Liver (tissue), 9 donors: ENCODE results near the gene AP2A2. TPM values are rescaled to one million over a fixed set of nuclear protein-coding genes. Genes with fewer than 3 reads are reported as not detected.

ENCODE experiments used
- DNase-seq: peaks from one replicate; pipeline ENCODE4 v3.0.0-alpha.2; 2017; ENCODE audit warnings: low spot score
- H3K27ac ChIP-seq, 2 donors: one replicate each; pipeline ENCODE4 v1.7.0; 2013; ENCODE audit warnings: inconsistent platforms in 2 of 2, low read length in 2 of 2, control low read depth in 1 of 2, low read depth in 1 of 2, mild to moderate bottlenecking in 1 of 2
- H3K27me3 ChIP-seq, 4 donors: one replicate each; pipeline versions ENCODE4 v1.6.1 to v1.7.0; 2013; ENCODE audit warnings: low read length in 3 of 4, inconsistent platforms in 1 of 4, mild to moderate bottlenecking in 1 of 4, moderate library complexity in 1 of 4; ENCODE audit not compliant: control insufficient read depth in 4 of 4, insufficient read depth in 4 of 4
- H3K36me3 ChIP-seq, 4 donors: one replicate each; pipeline versions ENCODE4 v1.6.1 to v1.7.0; 2013; ENCODE audit warnings: low read length in 3 of 4, mild to moderate bottlenecking in 3 of 4, low read depth in 1 of 4, moderate library complexity in 1 of 4; ENCODE audit not compliant: control insufficient read depth in 4 of 4, insufficient read depth in 3 of 4
- H3K4me1 ChIP-seq, 4 donors: one replicate each; pipeline versions ENCODE4 v1.6.1 to v1.7.0; 2013; ENCODE audit warnings: low read length in 3 of 4, mild to moderate bottlenecking in 3 of 4, moderate library complexity in 1 of 4; ENCODE audit not compliant: control insufficient read depth in 4 of 4, insufficient read depth in 4 of 4
- H3K4me3 ChIP-seq, 3 donors: one replicate each; pipeline versions ENCODE4 v1.6.1 to v1.7.0; 2013; ENCODE audit warnings: low read length in 3 of 3, control low read depth in 1 of 3, low read depth in 1 of 3, mild to moderate bottlenecking in 1 of 3
- H3K9ac ChIP-seq, 2 donors: one replicate each; pipeline ENCODE4 v1.7.0; 2013; ENCODE audit warnings: low read length in 2 of 2, mild to moderate bottlenecking in 2 of 2, moderate library complexity in 2 of 2, control low read depth in 1 of 2, low read depth in 1 of 2
- H3K9me3 ChIP-seq, 4 donors: one replicate each; pipeline versions ENCODE4 v1.6.1 to v1.7.0; 2013; ENCODE audit warnings: low read length in 3 of 4; ENCODE audit not compliant: control insufficient read depth in 4 of 4
- ATF3 ChIP-seq: IDR thresholded peaks from 2 replicates; pipeline ENCODE4 v1.6.1; 2016; ENCODE audit warnings: antibody characterized with exemption
- CTCF ChIP-seq: fragments of 150-350 bp; IDR thresholded peaks from 2 replicates; pipeline ENCODE4 v1.5.1; 2017; ENCODE audit warnings: improper control_type of control experiment, low read depth, low read length; ENCODE audit not compliant: missing input control
- EGR1 ChIP-seq, 2 donors: IDR thresholded peaks; 2 replicates each; pipeline ENCODE4 v1.6.1; 2016 to 2018; ENCODE audit warnings: antibody characterized with exemption in 2 of 2, low read depth in 2 of 2
- FOXA1 ChIP-seq: IDR thresholded peaks from 2 replicates; pipeline ENCODE4 v1.6.1; 2016; ENCODE audit warnings: antibody characterized with exemption
- GABPA ChIP-seq, 2 donors: IDR thresholded peaks in 1 of 2; conservative IDR thresholded peaks in 1 of 2; 2 replicates each; pipeline ENCODE4 v1.6.1; 2016; ENCODE audit warnings: antibody characterized with exemption in 2 of 2, mild to moderate bottlenecking in 1 of 2, moderate library complexity in 1 of 2
- HNF4A ChIP-seq, 2 donors: conservative IDR thresholded peaks; 2 replicates each; pipeline ENCODE4 v1.6.1; 2016; ENCODE audit warnings: antibody characterized with exemption in 2 of 2, mild to moderate bottlenecking in 2 of 2
- HNF4G ChIP-seq: IDR thresholded peaks from 2 replicates; pipeline ENCODE4 v1.6.1; 2016; ENCODE audit warnings: antibody characterized with exemption
- JUND ChIP-seq, 2 donors: IDR thresholded peaks; 2 replicates each; pipeline ENCODE4 v1.6.1; 2016; ENCODE audit warnings: antibody characterized with exemption in 2 of 2
- MAX ChIP-seq: IDR thresholded peaks from 2 replicates; pipeline ENCODE4 v1.6.1; 2016; ENCODE audit warnings: antibody characterized with exemption
- NR2F2 ChIP-seq: IDR thresholded peaks from 2 replicates; pipeline ENCODE4 v1.6.1; 2016; ENCODE audit warnings: antibody characterized with exemption
- RAD21 ChIP-seq, 2 donors: IDR thresholded peaks; 2 replicates each; pipeline ENCODE4 v1.6.1; 2016; ENCODE audit warnings: antibody characterized with exemption in 2 of 2, mild to moderate bottlenecking in 2 of 2
- REST ChIP-seq: IDR thresholded peaks from 2 replicates; pipeline ENCODE4 v1.6.1; 2016; ENCODE audit warnings: antibody characterized with exemption, mild to moderate bottlenecking
- RXRA ChIP-seq, 2 donors: IDR thresholded peaks; 2 replicates each; pipeline ENCODE4 v1.6.1; 2017 to 2018; ENCODE audit warnings: antibody characterized with exemption in 2 of 2, mild to moderate bottlenecking in 1 of 2
- SP1 ChIP-seq: IDR thresholded peaks from 2 replicates; pipeline ENCODE4 v1.6.1; 2018; ENCODE audit warnings: antibody characterized with exemption, mild to moderate bottlenecking
- TAF1 ChIP-seq: conservative IDR thresholded peaks from 2 replicates; pipeline ENCODE4 v1.6.1; 2016; ENCODE audit warnings: antibody characterized with exemption, mild to moderate bottlenecking
- YY1 ChIP-seq: IDR thresholded peaks from 2 replicates; pipeline ENCODE4 v1.6.1; 2016; ENCODE audit warnings: antibody characterized with exemption, mild to moderate bottlenecking
- ZBTB33 ChIP-seq: IDR thresholded peaks from 2 replicates; pipeline ENCODE4 v1.6.1; 2016; ENCODE audit warnings: antibody characterized with exemption
- WGBS: extraction: QIAGEN DNeasy Blood & Tissue Kit; methylation state at CpG from one replicate; pipeline ENCODE4 v1.1.7; 2013; 5-methylcytosine and 5-hydroxymethylcytosine counted together
- polyA plus RNA-seq, 2 donors: library from polyadenylated mRNA; stranded (reverse) in 1 of 2; unstranded in 1 of 2; fragments of 200-250 nt in 1 of 2; fragments of >200 nt in 1 of 2; fragmentation: Nextera tagmentation in 1 of 2; extraction: Ambion mirVana in 1 of 2; gene quantifications; one replicate each; pipeline versions ENCODE4 v1.2.1 to v1.2.3, GENCODE V29; 2013 to 2015
- total RNA-seq, 2 donors: library from RNA; depleted of rRNA; stranded (reverse); fragments of >200 nt; gene quantifications; one replicate each; pipeline ENCODE4 v1.2.3, GENCODE V29; 2014
- donor health status: healthy.
- donor health status: healthy.
- donor health status: healthy.
- donor health status: healthy.
- donor health status: healthy.

The AP2A2 gene
- total and polyA plus RNA-seq, 4 donors = 20.5 to 39.7 (median 23.8) TPM

- no peaks in the 10 kb centered on the region for H3K4me1 ChIP-seq
- WGBS = 84% methylated on average over 12 of the region's 12 CpGs
- H3K9me3 ChIP-seq = no peaks in the 10 kb centered on the region
- no peaks in the 10 kb centered on the region for H3K27me3 ChIP-seq
- no peak overlapping the region for H3K4me3 ChIP-seq
- no peak overlapping the region for H3K27ac ChIP-seq
- TF ChIP-seq NR2F2 (no peak), ZBTB33 (no peak), HNF4A (conservative IDR thresholded peaks at IDR 0.05) (no peak), YY1 (no peak), ATF3 (no peak), REST (no peak), GABPA (IDR thresholded peaks at IDR 0.05 in 1 of 2, conservative IDR thresholded peaks at IDR 0.05 in 1 of 2) (no peak), HNF4G (no peak), FOXA1 (no peak), RXRA (IDR thresholded peaks at IDR 0.05) (no peak)
- no peak for DNase-seq
- H3K36me3 ChIP-seq = peaks cover 25 to 69% (median 45%) of the 10 kb centered on the region in 4 donors
- no peak overlapping the region for H3K9ac ChIP-seq
Observed at GRCh38 chr11:991034-991433, 65.4 kb downstream of the AP2A2 start.

- 84% methylated on average over 24 of the region's 24 CpGs for WGBS
- TF ChIP-seq YY1 (no peak), RAD21 (IDR thresholded peaks at IDR 0.05) (no peak), MAX (no peak), HNF4G (no peak), HNF4A (conservative IDR thresholded peaks at IDR 0.05) (no peak), NR2F2 (no peak), EGR1 (IDR thresholded peaks at IDR 0.05; ENCODE audit: low read depth in 2 of 2) (no peak), GABPA (IDR thresholded peaks at IDR 0.05 in 1 of 2, conservative IDR thresholded peaks at IDR 0.05 in 1 of 2) (no peak), CTCF (no peak), TAF1 (no peak), ATF3 (no peak), JUND (IDR thresholded peaks at IDR 0.05) (no peak), SP1 (no peak), REST (no peak), FOXA1 (no peak), ZBTB33 (no peak)
- Histone ChIP-seq H3K27ac (no peak overlapping the region), H3K9ac (no peak overlapping the region), H3K27me3 (no peaks in the 10 kb centered on the region), H3K36me3 (peaks cover 19 to 69% (median 41%) of the 10 kb centered on the region in 4 donors), H3K9me3 (no peaks in the 10 kb centered on the region), H3K4me3 (no peak overlapping the region), H3K4me1 (no peaks in the 10 kb centered on the region)
- no peak for DNase-seq
Observed at GRCh38 chr11:991711-992307, 66.1 kb downstream of the AP2A2 start.
